Cardiac muscle cell (in vitro differentiated cells and primary cell): Measurements from ENCODE around the gene ZNF157. TPM values are rescaled to one million over a fixed set of nuclear protein-coding genes. Genes with fewer than 3 reads are reported as not detected.

Experiments
- DNase-seq, 2 donors: peaks; one replicate each; pipeline versions ENCODE4 v3.0.0 to v3.0.0-alpha.2; 2010 to 2017; ENCODE audit warnings: low read depth in 1 of 2, low spot score in 1 of 2
- H3K27ac ChIP-seq: fragments of 200-600 bp; sonication (generic); 2 replicates; pipeline ENCODE4 v1.5.1; 2016
- H3K27me3 ChIP-seq: fragments of 200-600 bp; sonication (generic); 2 replicates; pipeline ENCODE4 v1.6.0; 2016; ENCODE audit warnings: control low read depth
- H3K36me3 ChIP-seq: fragments of 200-600 bp; sonication (generic); 2 replicates; pipeline ENCODE4 v1.5.1; 2016; ENCODE audit warnings: control low read depth
- H3K4me1 ChIP-seq: fragments of 200-600 bp; sonication (generic); 2 replicates; pipeline ENCODE4 v1.8.1; 2017; ENCODE audit warnings: low read depth, mild to moderate bottlenecking, mixed run types
- H3K4me3 ChIP-seq: fragments of 200-600 bp; sonication (generic); 2 replicates; pipeline ENCODE4 v1.5.1; 2016; ENCODE audit warnings: mild to moderate bottlenecking
- H3K9me3 ChIP-seq: fragments of 200-600 bp; sonication (generic); 2 replicates; pipeline ENCODE4 v1.5.1; 2017; ENCODE audit warnings: low read depth, mild to moderate bottlenecking, control low read depth
- CTCF ChIP-seq: IDR thresholded peaks from 2 replicates; pipeline ENCODE4 v1.5.1; 2012; ENCODE audit warnings: low read depth, mild to moderate bottlenecking, low read length
- polyA plus RNA-seq: library from polyadenylated mRNA; unstranded; fragments of >200 nt; fragmentation: Nextera tagmentation; extraction: Ambion mirVana; gene quantifications from 2 replicates; pipeline ENCODE4 v1.2.1, GENCODE V29; 2016
- total RNA-seq: library from RNA; depleted of rRNA; stranded (reverse); fragments of >200 nt; gene quantifications from 2 replicates; pipeline ENCODE4 v1.2.3, GENCODE V29; 2016

ZNF157 gene
- total and polyA plus RNA-seq, 2 experiments from 2014 or later: 0.12 TPM; not detected in 1

GRCh38 chrX:47358387-47359065 lies 11.9 kb upstream of the ZNF157 start:
- no peak overlapping the region for H3K27ac ChIP-seq
- no peaks in the 10 kb centered on the region for H3K9me3 ChIP-seq
- DNase-seq: no peak
- H3K36me3 ChIP-seq: no peaks in the 10 kb centered on the region
- no peaks in the 10 kb centered on the region for H3K27me3 ChIP-seq
- H3K4me3 ChIP-seq: no peak overlapping the region
- no peaks in the 10 kb centered on the region for H3K4me1 ChIP-seq
- no peak for TF ChIP-seq CTCF

- no peak for DNase-seq
- no peaks in the 10 kb centered on the region for H3K4me1 ChIP-seq
- H3K27ac ChIP-seq: peak overlapping the region; percentile 89
Observed at GRCh38 chrX:47360423-47361179, 9.8 kb upstream of the ZNF157 start.

GRCh38 chrX:47361538-47362511 lies 8.6 kb upstream of the ZNF157 start:
- no peaks in the 10 kb centered on the region for H3K36me3 ChIP-seq
- peak; percentile 92 to 97 for DNase-seq
- H3K4me3 ChIP-seq: peak overlapping the region; percentile 45
- peak; percentile 7 for TF ChIP-seq CTCF
- no peaks in the 10 kb centered on the region for H3K27me3 ChIP-seq
- H3K9me3 ChIP-seq: no peaks in the 10 kb centered on the region
- H3K4me1 ChIP-seq: no peaks in the 10 kb centered on the region
- peak overlapping the region; percentile 89 for H3K27ac ChIP-seq

More at GRCh38 chrX:47360423-47361179, 9.8 kb upstream of the ZNF157 start:
- no peak for TF ChIP-seq CTCF
- Histone ChIP-seq H3K4me3 (no peak overlapping the region), H3K36me3 (no peaks in the 10 kb centered on the region), H3K27me3 (no peaks in the 10 kb centered on the region), H3K9me3 (no peaks in the 10 kb centered on the region)

- H3K4me1 ChIP-seq: no peaks in the 10 kb centered on the region
- no peaks in the 10 kb centered on the region for H3K27me3 ChIP-seq
- H3K27ac ChIP-seq: peak overlapping the region; percentile 44
- peak overlapping the region; percentile 36 for H3K4me3 ChIP-seq
- H3K9me3 ChIP-seq: no peaks in the 10 kb centered on the region
- DNase-seq: peak; percentile 79 to 84
- TF ChIP-seq CTCF: peak; percentile 2
- no peaks in the 10 kb centered on the region for H3K36me3 ChIP-seq
Observed at GRCh38 chrX:47366041-47366722, 4.2 kb upstream of the ZNF157 start.

- H3K27me3 ChIP-seq: no peaks in the 10 kb centered on the region
- TF ChIP-seq CTCF: no peak
- no peaks in the 10 kb centered on the region for H3K9me3 ChIP-seq
- no peak overlapping the region for H3K4me3 ChIP-seq
- DNase-seq: no peak
- H3K27ac ChIP-seq: no peak overlapping the region
- H3K36me3 ChIP-seq: no peaks in the 10 kb centered on the region
- H3K4me1 ChIP-seq: no peaks in the 10 kb centered on the region
Observed at GRCh38 chrX:47373198-47373597, 2.8 kb downstream of the ZNF157 start.
